GM18868 (cell line): ENCODE results near the gene FAM168B.

ENCODE experiments used
- ATAC-seq: cut with Tn5 transposase; IDR thresholded peaks from one replicate; pipeline ENCODE4 v1.9.1; 2021; ENCODE audit warnings: mild to moderate bottlenecking, moderate library complexity; ENCODE audit not compliant: unreplicated experiment

FAM168B gene

DNA sequence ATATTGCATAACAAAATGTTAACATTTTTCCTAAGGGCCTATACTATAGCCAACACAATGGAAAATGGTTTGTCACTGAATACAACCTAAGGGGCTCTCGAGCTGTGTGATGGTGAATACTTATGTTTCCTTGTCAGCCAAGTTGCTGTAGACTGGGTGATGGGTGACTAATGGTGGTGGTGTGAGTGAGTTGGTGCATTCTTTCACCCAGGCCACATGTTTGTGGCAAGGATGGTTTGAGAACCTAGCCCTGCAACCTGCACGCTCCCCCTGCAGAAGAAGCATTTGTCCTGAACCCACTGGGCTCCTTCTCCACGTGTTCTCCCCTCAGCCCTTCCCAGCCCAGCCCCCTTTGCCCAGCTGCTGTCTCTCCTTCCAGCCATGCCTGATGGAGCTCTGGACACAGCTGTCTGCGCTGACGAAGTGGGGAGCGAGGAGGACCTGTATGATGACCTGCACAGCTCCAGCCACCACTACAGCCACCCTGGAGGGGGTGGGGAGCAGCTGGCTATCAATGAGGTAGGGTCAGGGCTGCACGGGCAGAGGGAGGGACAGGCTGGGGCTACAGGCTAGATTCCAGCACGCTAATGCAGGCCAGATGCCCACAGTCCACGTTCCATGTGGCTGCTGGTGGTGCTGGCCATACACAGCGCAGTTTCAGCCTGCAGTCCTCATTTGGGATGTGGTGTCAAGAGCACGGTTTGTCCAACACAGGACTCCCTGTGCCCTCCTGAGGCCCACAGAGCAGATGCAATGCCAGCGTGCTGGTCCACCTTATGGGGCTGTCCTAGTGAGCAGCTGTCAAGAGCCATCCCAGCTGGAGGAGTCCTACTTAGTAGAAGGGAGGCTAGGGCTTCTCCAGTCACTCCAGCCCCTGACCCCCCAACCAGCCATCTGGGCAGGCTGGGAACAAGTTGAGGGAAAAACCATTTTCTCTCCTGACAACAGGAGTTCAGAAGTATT, 65.4 kb downstream of the FAM168B start:
- no peak for ATAC-seq

- ATAC-seq, result no peak
Measured at GRCh38 chr2:131026919-131027318, 66.3 kb downstream of the FAM168B start.

DNA sequence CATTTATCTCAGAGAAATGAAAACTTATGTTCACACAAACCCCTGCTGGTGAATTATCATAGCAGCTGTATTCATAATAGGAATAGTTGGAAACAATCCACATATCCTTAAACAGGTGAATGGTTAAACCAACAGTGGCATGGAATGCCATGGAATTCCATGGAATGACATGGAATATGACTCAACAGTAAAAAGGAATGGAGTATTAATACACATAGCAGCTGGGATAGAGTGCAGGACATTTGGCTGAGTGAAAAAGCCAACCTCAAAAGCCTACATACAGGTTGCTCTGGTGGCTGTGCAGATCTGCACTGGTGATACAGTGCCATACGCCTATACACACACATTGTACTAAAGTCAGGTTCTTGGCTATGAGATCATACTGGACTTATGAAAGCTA, 69.5 kb downstream of the FAM168B start:
- no peak for ATAC-seq

DNA sequence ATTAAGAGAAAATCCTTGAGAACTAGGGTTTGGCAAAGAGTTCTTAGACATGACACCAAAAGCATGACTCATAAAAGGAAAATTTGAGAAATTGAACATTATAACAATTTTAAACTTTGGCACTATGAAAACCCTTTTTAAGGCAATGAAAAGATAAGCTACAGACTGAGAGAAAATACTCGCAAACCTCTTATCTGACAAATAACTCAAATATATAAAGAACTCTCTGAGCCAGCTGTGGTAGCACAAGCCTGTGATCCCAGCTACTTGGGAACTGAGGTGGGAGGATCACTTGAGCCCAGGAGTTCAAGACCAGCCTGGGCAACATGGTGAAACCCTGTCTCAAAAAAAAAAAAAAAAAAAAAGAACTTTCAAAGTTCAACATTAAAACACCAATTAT, 70.5 kb downstream of the FAM168B start:
- ATAC-seq, result no peak

DNA sequence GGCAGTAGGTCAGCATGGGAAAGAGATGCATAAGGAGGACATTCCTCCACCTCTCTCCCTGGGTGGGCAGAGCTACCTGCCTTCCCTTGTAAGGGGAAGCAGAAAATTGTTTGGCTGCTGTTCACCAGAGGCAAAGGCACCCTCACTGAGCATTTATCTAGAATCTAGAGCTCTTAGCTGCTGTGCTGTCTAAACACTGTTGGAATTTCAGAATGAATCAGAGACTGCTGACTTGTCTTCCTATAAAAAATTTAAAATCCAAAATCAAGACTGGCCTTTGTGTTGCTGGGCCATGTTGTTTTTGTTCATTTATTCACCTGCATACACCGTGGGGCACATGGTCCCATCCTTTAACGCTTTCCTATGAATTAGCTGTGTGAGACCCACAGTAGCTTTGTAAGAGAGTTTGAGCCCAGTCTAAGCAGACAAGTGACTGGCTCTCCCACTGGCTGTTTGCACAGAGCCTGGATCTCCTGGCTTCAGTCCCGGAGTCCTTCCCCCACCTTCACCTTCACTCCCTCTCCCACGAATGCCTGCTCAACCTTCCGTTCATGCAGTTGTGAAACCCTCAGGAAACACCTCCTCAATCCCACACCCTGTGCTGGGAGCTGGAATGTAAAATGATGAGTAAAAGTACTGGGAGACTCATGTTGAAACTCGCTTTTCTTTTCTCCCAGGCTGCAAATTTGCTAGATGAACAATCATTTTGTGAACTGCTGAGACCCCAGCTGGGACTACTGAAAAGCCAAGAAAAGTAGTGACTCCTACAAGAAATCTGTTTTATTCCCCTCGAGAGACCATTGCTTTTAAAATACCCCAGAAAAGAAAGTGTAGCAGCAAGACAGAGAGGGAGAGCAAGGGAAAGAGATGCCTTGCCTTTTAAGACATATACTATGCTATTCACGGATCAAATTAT, 76.2 kb downstream of the FAM168B start:
- no peak for ATAC-seq

- no peak for ATAC-seq
Measured at GRCh38 chr2:131015764-131016163, 77.5 kb downstream of the FAM168B start.

GRCh38 chr2:131014141-131014540, 79.1 kb downstream of the FAM168B start:
- no peak for ATAC-seq

DNA sequence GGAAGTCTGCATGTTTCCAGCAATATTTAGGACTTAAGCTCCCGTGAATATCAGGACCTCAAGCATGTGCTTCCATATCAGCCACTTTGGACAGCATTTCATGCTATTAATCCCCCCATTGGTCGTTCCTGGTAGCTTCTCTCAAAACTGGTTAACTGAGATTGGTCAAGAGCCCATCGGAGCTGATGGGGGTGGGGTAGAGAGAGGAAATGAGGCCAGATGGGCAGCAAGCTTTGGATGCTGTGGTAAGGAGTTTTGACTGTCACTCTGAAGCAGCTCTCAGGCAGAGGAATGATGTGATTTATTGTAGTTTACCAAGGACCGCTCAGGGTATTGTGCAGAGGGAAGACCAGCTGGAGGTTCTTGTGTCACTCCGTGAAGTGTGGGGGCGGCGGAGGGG, 81.8 kb downstream of the FAM168B start:
- ATAC-seq, result no peak

DNA sequence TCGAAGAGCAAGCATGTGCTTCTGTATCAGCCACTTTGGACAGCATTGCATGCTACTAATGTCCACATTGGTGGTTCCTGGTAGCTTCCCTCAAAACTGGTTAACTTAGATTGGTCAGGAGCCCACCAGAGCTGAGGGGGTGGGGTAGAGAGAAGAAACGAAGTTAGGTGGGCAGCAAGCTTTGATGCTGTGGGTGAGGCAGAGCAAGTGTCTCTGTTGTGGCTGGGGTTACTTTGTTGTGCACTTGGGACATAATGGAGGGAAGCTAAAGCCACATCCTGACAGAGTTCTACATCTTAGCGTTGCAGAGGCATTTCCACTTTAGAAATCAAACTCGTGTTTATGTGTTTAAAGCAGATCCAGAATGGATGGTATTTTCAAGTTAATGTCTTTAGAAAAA, 82.7 kb downstream of the FAM168B start:
- no peak for ATAC-seq

- ATAC-seq, result no peak
Measured at GRCh38 chr2:131009713-131010475, 83.4 kb downstream of the FAM168B start.

- no peak for ATAC-seq
Measured at GRCh38 chr2:131008967-131009366, 84.3 kb downstream of the FAM168B start.

DNA sequence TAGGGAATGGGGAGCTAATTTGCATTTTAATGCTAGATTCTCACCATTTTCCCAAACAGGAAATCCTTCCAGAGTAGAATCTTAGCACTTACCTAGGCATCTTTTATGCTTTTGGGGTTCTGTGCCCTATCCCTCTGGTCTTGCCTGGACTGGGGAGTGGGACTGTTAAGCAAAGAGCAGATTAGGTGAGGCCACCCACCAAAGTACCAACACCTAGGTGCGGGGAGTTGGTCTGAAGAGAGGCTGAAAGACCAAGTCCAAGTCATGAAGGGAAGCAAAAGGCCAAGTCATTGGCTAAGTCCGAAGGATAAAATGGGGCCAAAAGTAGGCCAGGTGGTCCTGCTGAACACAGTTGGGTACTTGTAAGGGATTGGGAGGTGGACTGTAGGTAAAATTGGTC, 86.7 kb downstream of the FAM168B start:
- no peak for ATAC-seq

GRCh38 chr2:131005216-131005935, 87.9 kb downstream of the FAM168B start:
- no peak for ATAC-seq

DNA sequence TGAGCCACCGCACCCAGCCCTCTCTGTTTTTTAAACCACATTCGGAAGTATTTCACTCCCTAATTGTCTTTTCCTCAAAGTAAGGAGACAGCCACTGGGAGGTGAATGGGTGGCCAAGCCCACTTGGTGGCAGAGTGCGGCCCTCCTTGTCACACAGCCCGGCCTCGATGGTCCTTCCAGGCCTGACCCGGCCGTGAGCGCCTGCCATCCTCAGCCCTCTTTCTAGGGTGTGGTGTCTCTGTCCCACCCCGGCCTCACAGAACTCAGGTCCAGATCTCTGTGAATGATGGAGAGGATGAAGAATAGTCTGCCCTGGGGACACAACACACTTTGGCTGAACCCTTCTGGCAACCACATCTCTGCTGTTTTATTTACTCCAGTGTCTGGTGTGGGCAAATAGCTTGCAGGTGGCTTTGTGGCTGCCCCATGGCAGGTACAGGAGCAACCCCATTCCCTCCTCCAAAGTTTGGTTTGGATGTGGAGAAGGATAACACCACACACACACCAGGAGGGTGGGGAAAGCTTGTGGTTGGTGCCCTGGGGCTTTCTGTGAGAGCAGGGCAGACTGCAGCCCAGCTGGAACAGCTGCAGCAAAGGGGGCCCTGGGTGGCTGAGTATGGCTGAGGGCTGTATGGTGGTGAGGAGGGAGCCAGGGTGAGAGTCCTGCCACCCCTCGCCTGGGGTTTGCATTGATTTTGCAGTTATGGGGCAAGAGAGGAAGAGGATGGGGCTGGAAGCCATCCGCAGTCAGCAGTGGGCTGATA, 88.6 kb downstream of the FAM168B start:
- no peak for ATAC-seq

- ATAC-seq, result no peak
Measured at GRCh38 chr2:130998561-130998960, 94.7 kb downstream of the FAM168B start.
